Measurements from ENCODE around the gene FAM3A.

- no peak for TF ChIP-seq CTCF (IDR thresholded peaks at IDR 0.05; ENCODE audit: low read depth, low read length, poor library complexity, severe bottlenecking)
- no peak for TF ChIP-seq EZH2phosphoT487 (IDR thresholded peaks at IDR 0.05; ENCODE audit: borderline replicate concordance, low read length)
Measured at GRCh38 chrX:154509455-154509854, 6.6 kb downstream of the FAM3A start.

Measured in DOHH2 (cell line).